B cell (primary cell): ENCODE measurements around the gene NCOA1.
"Not testable (repeated sequence)": the region's sequence is repeated elsewhere in the genome, so short reads cannot be mapped to it uniquely, and the experiment has no call there.

ENCODE experiments used
- EZH2 ChIP-seq: IDR thresholded peaks from 2 replicates; pipeline ENCODE4 v1.6.1; 2012; ENCODE audit warnings: borderline replicate concordance, low read depth, mild to moderate bottlenecking, moderate library complexity, low read length; ENCODE audit not compliant: insufficient read depth, poor library complexity, severe bottlenecking
- TF ChIP-seq, protein P1 (sequence below): fragments of 200-600 bp; IDR thresholded peaks from one replicate; pipeline ENCODE4 v1.8.0; 2022; ENCODE audit warnings: antibody characterized with exemption, mild to moderate bottlenecking

DNA sequence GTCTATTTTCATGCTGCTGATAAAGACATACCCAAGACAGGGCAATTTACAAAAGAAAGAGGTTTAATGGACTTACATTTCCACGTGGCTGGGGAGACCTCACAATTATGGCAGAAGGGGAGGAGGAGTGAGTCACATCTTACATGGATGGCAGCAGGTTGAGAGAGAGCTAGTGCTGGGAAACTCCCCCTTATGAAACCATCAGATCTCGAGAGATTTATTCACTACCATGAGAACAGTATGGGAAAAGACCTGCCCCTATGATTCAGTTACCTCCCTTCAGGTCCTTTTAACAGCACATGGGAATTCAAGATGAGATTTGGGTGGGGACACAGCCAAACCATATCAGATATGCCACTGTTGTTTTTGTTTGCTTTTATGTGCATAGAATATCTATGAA is 59.2 kb downstream of the NCOA1 start:
- TF ChIP-seq, protein P1, sequence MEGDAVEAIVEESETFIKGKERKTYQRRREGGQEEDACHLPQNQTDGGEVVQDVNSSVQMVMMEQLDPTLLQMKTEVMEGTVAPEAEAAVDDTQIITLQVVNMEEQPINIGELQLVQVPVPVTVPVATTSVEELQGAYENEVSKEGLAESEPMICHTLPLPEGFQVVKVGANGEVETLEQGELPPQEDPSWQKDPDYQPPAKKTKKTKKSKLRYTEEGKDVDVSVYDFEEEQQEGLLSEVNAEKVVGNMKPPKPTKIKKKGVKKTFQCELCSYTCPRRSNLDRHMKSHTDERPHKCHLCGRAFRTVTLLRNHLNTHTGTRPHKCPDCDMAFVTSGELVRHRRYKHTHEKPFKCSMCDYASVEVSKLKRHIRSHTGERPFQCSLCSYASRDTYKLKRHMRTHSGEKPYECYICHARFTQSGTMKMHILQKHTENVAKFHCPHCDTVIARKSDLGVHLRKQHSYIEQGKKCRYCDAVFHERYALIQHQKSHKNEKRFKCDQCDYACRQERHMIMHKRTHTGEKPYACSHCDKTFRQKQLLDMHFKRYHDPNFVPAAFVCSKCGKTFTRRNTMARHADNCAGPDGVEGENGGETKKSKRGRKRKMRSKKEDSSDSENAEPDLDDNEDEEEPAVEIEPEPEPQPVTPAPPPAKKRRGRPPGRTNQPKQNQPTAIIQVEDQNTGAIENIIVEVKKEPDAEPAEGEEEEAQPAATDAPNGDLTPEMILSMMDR: not testable (repeated sequence)
- not testable (repeated sequence) for TF ChIP-seq EZH2
